Uterus (tissue), 2 donors: ENCODE results near the gene CORT.

Experiments used
- POLR2A ChIP-seq, 2 donors: fragments of 450-650 bp; IDR thresholded peaks; one replicate each; pipeline ENCODE4 v1.6.1; 2016; ENCODE audit warnings: antibody characterized with exemption in 2 of 2, mild to moderate bottlenecking in 1 of 2, moderate library complexity in 1 of 2
- TF ChIP-seq, protein P1 (sequence below), 4 experiments: fragments of 200-600 bp in 2 of 4; fragments of 450-650 bp in 2 of 4; sonication (generic) in 2 of 4; IDR thresholded peaks; one replicate each; pipeline ENCODE4 v1.5.1; 2016 to 2019; ENCODE audit warnings: antibody characterized with exemption in 4 of 4, mild to moderate bottlenecking in 2 of 4, moderate library complexity in 1 of 4

DNA sequence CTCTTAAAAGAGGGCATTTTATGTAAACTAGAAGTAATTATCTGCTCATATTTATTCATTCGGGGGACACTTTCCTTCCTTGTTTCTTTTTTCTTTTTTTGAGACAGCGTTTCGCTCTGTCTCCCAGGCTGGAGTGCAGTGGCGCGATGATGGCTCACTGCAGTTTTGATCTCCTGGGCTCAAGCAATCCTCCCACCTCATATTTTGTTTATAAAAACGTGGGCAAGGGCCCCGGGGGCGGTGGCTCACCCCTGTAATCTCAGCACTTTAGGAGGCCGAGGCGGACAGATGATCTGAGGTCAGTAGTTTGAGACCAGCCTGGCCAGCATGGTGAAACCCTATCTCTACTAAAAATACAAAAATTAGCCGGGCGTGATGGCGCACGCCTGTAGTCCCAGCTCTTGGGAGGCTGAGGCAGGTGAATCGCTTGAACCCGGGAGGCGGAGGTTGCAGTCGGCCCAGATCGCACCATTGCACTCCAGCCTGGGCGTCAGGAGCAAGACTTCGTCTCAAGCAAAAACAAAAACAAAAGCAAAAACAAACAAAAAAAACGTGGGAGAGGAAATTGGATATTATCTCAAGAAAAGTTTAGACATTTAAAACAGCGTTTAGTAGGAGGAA, 23.4 kb downstream of the CORT start:
- no peak for TF ChIP-seq POLR2A (IDR thresholded peaks at IDR 0.05)
- TF ChIP-seq, protein P1, sequence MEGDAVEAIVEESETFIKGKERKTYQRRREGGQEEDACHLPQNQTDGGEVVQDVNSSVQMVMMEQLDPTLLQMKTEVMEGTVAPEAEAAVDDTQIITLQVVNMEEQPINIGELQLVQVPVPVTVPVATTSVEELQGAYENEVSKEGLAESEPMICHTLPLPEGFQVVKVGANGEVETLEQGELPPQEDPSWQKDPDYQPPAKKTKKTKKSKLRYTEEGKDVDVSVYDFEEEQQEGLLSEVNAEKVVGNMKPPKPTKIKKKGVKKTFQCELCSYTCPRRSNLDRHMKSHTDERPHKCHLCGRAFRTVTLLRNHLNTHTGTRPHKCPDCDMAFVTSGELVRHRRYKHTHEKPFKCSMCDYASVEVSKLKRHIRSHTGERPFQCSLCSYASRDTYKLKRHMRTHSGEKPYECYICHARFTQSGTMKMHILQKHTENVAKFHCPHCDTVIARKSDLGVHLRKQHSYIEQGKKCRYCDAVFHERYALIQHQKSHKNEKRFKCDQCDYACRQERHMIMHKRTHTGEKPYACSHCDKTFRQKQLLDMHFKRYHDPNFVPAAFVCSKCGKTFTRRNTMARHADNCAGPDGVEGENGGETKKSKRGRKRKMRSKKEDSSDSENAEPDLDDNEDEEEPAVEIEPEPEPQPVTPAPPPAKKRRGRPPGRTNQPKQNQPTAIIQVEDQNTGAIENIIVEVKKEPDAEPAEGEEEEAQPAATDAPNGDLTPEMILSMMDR (IDR thresholded peaks at IDR 0.05) = no peak
